ENCODE data around the gene KIF1A.

The KIF1A gene

GRCh38 chr2:240819126-240819857, 727 bp downstream of the KIF1A start:
- no peak for DNase-seq (ENCODE audit: low read depth in 3 of 3)

- no peak for DNase-seq (ENCODE audit: low read depth in 3 of 3)
These were observed 1.5 kb downstream of the KIF1A start for GRCh38 chr2:240818293-240819125.

DNA sequence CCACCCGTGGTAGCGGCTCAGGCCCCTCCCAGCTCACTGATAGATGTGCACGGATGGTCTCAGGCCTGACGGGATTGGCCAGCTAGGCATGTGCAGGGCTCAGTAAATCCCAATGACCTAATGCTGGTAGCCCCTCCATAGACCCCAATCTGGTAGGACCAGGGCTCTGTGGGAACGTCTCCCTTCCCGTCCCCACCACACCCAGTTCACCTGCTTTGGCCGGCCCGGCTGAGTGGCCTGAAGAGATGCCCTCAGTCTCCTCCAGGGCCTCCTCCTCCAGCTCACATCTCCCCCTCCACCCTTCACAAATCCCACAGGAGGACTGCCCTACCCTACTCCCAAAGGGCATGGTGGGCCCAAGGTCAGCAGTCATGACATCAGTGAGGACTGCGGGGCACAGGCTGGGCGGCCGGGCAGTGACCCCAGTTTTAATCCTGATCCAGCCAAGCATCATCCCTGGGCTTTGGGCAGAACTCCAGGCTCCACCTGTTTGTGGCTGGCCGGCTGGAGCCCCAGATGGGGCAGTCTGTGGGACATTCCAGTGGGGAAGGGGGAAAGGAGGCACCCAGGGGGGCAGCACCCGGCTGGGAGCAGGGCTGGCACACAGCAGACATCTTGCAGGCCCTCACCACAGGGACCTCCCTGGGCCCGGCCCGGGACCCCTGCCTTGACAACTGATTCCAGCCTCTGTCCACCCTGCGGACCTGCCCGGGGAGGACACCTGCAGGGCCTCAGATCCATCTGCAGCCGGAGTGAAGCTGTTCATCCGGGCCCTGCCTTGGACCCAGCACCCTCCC, 2.3 kb downstream of the KIF1A start:
- DNase-seq (ENCODE audit: low read depth in 3 of 3): no peak

DNA sequence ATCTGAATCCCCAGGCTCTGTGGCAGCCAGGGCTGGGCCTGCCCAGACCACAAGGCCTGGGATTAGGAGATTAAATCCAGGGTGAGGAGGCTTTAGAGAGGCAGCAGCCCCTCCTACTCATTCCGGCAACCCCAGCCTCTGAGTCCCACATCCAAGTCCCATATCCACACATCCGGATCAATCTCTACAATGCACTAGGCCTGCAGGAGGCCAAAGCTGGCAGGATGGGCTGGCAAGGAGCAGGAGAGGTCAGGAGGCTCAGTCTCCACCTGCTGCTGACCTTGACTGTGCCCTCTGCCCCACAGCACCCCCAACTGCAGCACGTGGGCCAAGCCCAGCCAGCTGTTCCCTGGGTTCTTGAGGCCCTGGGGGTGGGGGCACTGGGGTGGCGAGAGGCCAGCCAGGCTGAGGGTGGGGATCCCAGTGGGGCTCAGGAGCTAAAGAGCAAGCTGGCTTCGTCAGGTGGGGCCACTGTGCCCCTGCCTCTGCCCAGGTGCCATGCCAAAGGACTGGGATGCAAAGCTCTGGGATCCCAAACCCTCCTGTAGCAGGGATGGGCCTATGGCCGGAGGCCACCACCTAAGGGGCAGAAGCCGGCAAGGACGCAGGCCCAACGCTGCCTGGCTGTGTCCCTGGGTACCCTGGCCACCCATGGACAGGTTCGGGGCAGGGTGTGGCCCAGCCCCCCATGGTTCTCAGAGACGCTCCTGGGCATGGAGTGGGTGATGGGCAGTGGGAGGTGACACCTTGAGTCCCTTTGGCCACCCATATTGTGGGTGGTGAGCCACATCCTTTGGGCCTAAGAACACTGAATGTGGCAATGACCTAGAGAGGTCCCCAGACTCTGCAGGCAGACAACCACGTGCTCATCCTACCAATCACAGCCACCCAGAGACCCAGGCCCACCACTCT, 3.2 kb downstream of the KIF1A start:
- DNase-seq (ENCODE audit: low read depth in 3 of 3): no peak

DNA sequence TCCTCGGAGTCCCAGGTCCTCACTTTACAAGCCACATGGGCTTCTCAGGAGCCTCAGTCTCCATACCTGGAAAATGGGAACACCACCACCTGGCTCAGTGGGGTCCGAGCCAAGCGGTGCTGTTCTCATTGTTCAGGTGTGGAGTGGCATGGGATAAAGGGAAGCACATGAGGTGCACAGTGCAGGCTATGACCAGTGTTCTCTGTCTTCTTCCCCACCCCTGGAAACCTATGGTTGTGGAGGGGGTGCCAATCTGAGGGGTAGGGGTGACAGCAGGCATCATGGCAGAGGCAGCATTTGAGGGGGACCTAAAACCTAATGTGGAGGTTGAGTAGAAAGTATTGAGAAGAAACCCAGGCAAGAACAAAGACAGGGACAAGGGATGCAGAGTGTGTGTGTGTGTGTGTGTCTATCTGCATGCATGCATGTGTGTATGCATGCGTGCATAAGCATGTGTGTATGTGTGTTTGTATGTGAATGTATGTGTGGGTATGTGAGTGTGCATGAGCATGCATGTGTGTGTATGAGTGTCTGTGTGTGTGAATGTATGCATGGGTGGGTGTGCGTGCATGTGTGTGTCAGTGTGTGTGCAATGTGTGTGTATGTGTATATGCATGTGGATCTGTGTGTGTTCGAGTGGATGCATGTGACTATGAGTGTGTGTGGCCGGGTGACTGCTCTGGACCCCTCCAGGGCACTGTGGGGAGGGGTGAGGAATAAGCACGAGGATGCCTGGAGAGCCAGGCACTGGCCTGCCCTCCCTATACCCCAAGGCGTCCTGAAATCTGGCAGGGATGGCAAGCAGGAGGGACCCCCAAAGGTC, 4.0 kb downstream of the KIF1A start:
- DNase-seq (ENCODE audit: low read depth in 3 of 3): no peak

DNA sequence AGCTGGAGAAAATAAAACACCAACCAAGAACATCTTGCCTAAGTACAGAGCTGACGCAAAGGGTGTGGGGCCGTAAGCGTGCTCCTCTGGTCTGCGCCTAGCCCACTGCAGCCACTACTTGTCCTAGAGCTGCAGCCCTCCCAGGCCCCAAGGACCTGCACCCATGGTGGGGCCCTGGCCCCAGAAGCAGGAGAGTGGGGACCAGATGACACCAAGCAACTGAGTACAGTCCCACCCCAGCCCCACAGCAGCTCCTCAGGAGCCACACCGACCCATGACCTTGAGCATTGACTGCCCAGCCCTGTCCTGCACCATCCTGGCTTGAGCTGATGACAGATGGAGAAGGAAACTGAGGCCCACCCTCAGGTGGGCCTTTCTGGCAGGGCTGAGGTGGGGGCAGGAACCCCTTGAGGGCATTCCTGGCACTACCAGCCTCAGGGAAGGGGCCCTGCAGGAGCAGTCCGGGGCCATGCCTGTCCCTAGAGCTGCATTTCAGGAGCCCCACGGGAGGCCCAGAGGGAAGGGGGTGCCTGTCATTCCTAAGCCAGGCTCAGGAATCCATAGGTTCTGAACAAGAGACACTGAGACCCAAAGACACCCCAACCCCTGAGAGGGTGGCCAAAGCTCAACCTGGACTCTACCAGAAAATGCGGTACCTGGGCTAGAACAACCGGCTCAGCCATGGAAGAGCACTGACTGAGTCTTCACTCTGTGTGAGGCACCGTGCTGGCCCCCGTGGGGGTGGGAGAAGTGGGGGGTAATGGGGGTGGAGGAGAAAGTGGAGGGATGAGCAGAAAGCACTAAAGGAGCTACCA, 4.9 kb downstream of the KIF1A start:
- no peak for DNase-seq (ENCODE audit: low read depth in 3 of 3)

- DNase-seq (ENCODE audit: low read depth in 3 of 3): no peak
These were observed 5.7 kb downstream of the KIF1A start for GRCh38 chr2:240814280-240814679.

DNA sequence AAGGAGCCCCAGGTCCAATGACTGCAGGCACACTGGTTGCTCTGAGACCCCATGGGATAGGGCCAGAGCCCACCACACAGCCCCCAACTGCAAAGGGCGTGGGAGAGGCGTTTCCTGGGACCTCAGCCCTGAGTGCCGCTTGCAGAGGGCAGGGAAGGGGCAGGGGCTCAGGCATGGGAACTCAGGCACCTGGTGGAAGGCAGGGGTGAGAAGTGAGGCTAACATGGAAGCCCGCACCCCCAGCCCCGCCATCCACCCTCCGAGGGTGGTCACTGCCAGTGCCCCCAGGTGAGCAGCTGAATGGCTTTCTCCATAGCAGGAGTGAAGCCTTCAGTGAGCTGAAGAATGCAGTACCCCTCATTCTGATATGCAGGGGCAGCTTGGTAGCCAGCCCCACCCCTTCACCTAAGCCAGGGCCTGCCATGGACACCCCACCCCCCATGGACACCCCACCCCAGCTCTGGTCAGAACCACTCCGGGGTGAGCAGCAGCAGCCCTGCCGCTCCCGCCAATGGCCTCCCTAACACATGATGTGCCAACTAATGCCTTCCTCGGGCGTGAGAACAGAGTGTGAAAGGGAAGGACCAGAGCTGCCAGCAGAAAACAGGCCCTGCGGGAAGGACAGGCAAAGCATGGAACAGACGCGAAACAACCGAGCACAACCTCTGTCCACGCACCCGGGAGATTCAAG, 6.6 kb downstream of the KIF1A start:
- DNase-seq (ENCODE audit: low read depth in 3 of 3): no peak

DNA sequence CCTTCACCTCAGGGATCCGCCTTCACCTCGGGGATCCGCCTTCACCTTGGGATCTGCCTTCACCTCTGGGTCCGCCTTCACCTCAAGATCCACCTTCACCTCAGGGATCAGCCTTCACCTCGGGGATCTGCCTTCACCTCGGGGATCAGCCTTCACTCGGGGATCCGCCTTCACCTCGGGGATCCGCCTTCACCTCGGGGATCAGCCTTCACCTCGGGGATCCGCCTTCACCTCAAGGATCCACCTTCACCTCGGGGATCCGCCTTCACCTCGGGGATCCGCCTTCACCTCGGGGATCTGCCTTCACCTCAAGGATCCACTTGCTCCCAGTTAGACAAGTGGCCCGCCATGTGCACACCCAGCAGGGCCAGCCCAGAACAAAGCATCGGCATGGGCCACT, 7.3 kb downstream of the KIF1A start:
- DNase-seq (ENCODE audit: low read depth in 3 of 3): no peak

GRCh38 chr2:240812301-240812680, 7.7 kb downstream of the KIF1A start:
- no peak for DNase-seq (ENCODE audit: low read depth in 3 of 3)

DNA sequence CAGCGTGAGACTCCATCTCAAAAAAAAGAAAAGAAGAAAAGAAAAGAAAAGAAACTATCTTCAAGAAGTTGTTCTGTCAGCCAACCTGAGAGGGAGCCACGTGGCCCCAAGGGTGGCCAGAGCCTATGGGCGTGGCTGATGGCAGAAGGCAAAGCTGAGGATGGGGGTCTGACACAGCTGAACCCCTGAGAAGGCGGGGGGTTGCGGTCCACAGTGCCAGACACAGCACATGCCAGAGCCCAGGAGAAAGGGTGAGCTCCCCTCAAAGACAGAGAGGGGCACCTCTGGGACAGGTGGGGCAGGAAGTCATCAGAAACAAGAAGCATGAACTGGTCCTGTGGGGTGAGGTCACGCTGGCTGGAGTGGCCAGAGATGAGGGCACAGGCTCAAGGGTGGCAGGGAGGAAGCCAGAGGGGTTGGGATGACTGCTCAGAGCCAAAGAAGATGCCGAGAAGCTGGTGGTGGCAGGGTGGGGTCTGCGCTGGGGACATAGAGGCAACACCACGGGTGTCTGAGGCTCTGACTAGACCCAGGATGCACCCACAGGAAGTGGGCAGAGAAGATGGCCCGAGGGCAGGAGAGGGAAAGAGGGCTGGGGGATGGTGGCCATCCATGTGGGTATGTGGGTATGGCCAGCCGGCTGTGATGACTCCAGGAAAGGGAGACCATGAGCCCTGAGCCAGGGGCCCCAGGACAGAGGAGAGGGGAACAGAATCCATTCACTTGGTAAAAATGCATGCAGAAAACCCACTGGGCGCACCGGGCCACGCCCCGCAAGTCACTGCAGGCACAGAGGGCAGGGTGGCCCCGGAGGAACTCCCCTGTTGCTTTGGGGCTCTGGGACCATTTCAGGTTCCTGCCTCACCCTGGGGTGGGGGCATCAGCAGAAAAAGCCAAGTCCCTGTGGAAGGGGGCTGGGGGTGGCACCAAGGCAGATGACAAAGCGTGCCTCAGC, 8.4 kb downstream of the KIF1A start:
- DNase-seq (ENCODE audit: low read depth in 3 of 3): no peak

- DNase-seq (ENCODE audit: low read depth in 3 of 3): no peak
These were observed 9.4 kb downstream of the KIF1A start for GRCh38 chr2:240810621-240811020.

GRCh38 chr2:240810199-240810598, 9.8 kb downstream of the KIF1A start:
- DNase-seq (ENCODE audit: low read depth in 3 of 3): no peak

DNA sequence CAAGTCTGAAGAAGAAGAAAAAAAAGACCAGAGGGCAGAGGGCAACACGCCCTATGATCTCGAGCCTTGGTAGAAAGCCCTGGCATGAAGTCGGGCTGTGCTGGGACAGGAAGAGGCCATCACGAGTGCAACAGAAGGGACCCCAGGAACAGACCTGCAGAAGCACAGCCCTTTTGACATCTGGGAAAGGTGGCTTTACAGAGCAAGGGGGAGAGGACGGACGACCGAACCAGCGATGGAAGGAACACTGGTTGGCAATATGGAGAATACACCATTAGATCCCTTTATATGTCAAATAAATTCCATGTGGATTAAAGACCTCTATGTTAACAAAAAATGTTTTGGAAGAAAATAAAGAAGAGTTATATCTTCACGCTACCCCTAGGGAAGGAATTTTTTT, 10.7 kb downstream of the KIF1A start:
- no peak for DNase-seq (ENCODE audit: low read depth in 3 of 3)

DNA sequence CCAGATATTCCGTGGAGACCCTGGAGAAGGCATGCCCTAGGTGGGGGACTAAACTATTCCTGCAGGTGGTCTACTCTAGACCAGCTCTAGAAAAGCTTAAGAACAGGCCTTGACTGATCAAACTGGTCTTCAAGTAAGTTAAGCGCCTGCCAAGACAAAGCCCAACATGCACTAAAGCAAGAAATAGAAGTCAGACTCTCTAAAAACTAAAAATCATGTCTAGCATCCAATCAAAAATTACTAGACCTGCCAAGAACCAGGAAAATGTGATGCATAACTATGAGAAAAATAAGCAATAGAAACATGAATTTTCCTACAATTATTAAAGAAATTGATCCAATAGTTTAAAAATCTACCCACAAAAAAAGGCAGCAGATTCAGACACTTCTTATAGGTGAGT, 13.6 kb downstream of the KIF1A start:
- DNase-seq (ENCODE audit: low read depth in 3 of 3): no peak

DNA sequence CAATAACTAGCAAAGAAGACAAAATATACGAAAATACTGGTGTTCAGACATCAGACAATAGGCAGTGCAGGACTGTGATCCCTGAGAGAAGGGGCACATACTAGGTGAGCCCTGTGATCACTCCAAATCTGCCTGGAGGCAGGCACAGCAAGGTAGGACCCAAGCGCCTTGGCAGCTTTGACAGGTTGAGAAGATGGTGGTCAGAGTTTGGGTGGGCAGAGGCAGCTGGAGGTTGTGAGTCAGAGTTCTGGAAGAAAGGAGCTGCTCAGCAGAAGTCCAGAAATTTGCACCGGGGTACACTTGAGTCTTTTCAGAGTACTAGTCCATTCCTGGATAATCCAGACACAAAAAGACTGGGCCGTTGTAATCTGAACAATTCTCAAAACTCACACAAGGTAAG, 14.0 kb downstream of the KIF1A start:
- no peak for DNase-seq (ENCODE audit: low read depth in 3 of 3)

GRCh38 chr2:240803191-240803590, 16.8 kb downstream of the KIF1A start:
- no peak for DNase-seq (ENCODE audit: low read depth in 3 of 3)

All from stimulated activated CD4-positive, alpha-beta T cell treated with anti-CD3 and anti-CD28 coated beads, TNF-alpha, amount 100 ng/mL, for 4 hours (primary cell).